ENCODE data around the gene SLC36A1.

SLC36A1 gene

GRCh38 chr5:151475388-151475787 lies 28.0 kb downstream of the SLC36A1 start:
- Histone ChIP-seq H3K9ac (ENCODE audit: low read depth, low read length, poor library complexity) (no peak overlapping the region), H3K23ac (ENCODE audit: low read depth, low read length, poor library complexity) (no peak overlapping the region), H3K4me1 (ENCODE audit: control insufficient read depth in 2 of 2, insufficient read depth in 1 of 2, low read depth in 1 of 2, low read length in 2 of 2) (peaks cover 0 to under 1% of the 10 kb centered on the region in 2 donors), H4K8ac (ENCODE audit: low read depth, low read length) (no peak overlapping the region), H3K4me3 (ENCODE audit: low read length in 2 of 2) (no peak overlapping the region), H3K27me3 (ENCODE audit: control insufficient read depth in 3 of 3, insufficient read depth in 3 of 3, low read depth in 1 of 3, low read length in 3 of 3) (no peaks in the 10 kb centered on the region), H2BK15ac (ENCODE audit: low read length) (no peak overlapping the region), H3K9me3 (replicated peaks in 1 of 2; ENCODE audit: control insufficient read depth in 2 of 2, insufficient read depth in 1 of 2, low read depth in 1 of 2, low read length in 2 of 2) (no peaks in the 10 kb centered on the region), H3K4me2 (ENCODE audit: insufficient read depth, low read length, poor library complexity, severe bottlenecking) (no peak overlapping the region), H3K14ac (ENCODE audit: low read length) (no peak overlapping the region), H2BK12ac (ENCODE audit: low read length) (no peak overlapping the region), H3K18ac (ENCODE audit: low read length) (no peak overlapping the region), H3K36me3 (replicated peaks in 1 of 2; ENCODE audit: control insufficient read depth in 2 of 2, insufficient read depth in 2 of 2, low read length in 2 of 2) (no peaks in the 10 kb centered on the region), H3K79me1 (ENCODE audit: low read depth, low read length) (no peaks in the 10 kb centered on the region), H3K4ac (ENCODE audit: low read length) (no peak overlapping the region), H4K91ac (ENCODE audit: low read depth, low read length, poor library complexity) (no peak overlapping the region), H2AK5ac (ENCODE audit: low read depth, low read length) (no peak overlapping the region), H3K27ac (replicated peaks; ENCODE audit: low read length) (no peak overlapping the region), H2BK120ac (ENCODE audit: low read depth, low read length) (no peak overlapping the region), H2BK5ac (ENCODE audit: low read length) (no peak overlapping the region), H2AFZ (ENCODE audit: low read length) (no peak overlapping the region)
- no CpG with 5 or more reads among the region's 2 CpGs for WGBS, 2 donors (ENCODE audit: extremely low coverage in 2 of 2, insufficient read length in 2 of 2, insufficient replicate concordance in 1 of 2)
- DNase-seq (ENCODE audit: low spot score), result no peak

DNA sequence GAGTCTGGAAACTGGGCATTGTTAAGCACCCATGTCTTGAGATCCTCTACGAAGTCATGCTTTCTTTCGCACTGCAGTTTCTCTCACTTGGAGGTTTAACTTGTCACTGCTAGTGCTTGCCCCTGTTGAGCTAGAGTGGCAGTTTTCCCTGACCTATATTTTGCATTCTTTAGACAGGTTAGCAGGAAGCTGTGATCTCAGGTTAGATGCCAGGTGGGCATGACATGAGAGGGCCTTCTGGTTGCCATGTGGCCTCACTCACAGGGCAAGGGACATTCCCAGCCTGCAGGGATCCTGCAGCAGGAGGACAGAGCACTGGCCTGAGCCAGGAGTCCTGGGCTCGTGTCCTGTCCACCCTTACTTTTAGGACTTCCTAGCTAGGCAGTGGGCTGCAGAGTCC lies 28.6 kb downstream of the SLC36A1 start:
- Histone ChIP-seq H3K9ac (ENCODE audit: low read depth, low read length, poor library complexity) (no peak overlapping the region), H4K91ac (ENCODE audit: low read depth, low read length, poor library complexity) (no peak overlapping the region), H2AK5ac (ENCODE audit: low read depth, low read length) (no peak overlapping the region), H2BK5ac (ENCODE audit: low read length) (no peak overlapping the region), H3K4me3 (ENCODE audit: low read length in 2 of 2) (no peak overlapping the region), H3K9me3 (replicated peaks in 1 of 2; ENCODE audit: control insufficient read depth in 2 of 2, insufficient read depth in 1 of 2, low read depth in 1 of 2, low read length in 2 of 2) (no peaks in the 10 kb centered on the region), H3K18ac (ENCODE audit: low read length) (no peak overlapping the region), H3K23ac (ENCODE audit: low read depth, low read length, poor library complexity) (no peak overlapping the region), H2BK12ac (ENCODE audit: low read length) (no peak overlapping the region), H3K36me3 (replicated peaks in 1 of 2; ENCODE audit: control insufficient read depth in 2 of 2, insufficient read depth in 2 of 2, low read length in 2 of 2) (no peaks in the 10 kb centered on the region), H3K4ac (ENCODE audit: low read length) (no peak overlapping the region), H3K27ac (replicated peaks; ENCODE audit: low read length) (no peak overlapping the region), H3K4me2 (ENCODE audit: insufficient read depth, low read length, poor library complexity, severe bottlenecking) (no peak overlapping the region), H3K4me1 (ENCODE audit: control insufficient read depth in 2 of 2, insufficient read depth in 1 of 2, low read depth in 1 of 2, low read length in 2 of 2) (peaks cover 3 to 5% of the 10 kb centered on the region in 2 donors), H3K27me3 (ENCODE audit: control insufficient read depth in 3 of 3, insufficient read depth in 3 of 3, low read depth in 1 of 3, low read length in 3 of 3) (no peaks in the 10 kb centered on the region), H3K14ac (ENCODE audit: low read length) (no peak overlapping the region), H4K8ac (ENCODE audit: low read depth, low read length) (no peak overlapping the region), H3K79me1 (ENCODE audit: low read depth, low read length) (no peaks in the 10 kb centered on the region), H2AFZ (ENCODE audit: low read length) (no peak overlapping the region), H2BK120ac (ENCODE audit: low read depth, low read length) (no peak overlapping the region), H2BK15ac (ENCODE audit: low read length) (no peak overlapping the region)
- DNase-seq (ENCODE audit: low spot score), result no peak
- WGBS, 2 donors (ENCODE audit: extremely low coverage in 2 of 2, insufficient read length in 2 of 2, insufficient replicate concordance in 1 of 2), result no CpG with 5 or more reads among the region's 3 CpGs

DNA sequence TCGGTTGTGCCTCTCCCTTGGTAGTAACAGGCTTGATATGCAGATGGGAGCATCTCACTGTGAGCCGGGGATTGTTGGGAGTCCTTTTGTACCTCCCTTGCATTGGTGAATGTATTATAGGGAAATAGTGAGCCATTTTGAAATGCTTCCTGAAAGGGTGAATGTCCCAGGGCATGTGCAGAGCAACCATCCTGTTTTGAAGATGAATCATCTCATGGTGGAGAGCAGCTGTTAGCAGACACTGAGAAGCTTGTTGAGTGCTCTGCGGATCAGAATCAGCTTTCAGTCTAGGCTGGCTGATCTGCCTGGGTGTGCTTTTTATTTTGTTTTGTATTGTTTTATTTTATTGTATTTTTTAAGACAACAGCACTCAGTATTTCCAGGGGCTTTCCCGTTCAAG lies 29.7 kb downstream of the SLC36A1 start:
- Histone ChIP-seq H2AFZ (ENCODE audit: low read length) (no peak overlapping the region), H3K4me3 (ENCODE audit: low read length in 2 of 2) (no peak overlapping the region), H3K9me3 (replicated peaks in 1 of 2; ENCODE audit: control insufficient read depth in 2 of 2, insufficient read depth in 1 of 2, low read depth in 1 of 2, low read length in 2 of 2) (no peaks in the 10 kb centered on the region), H3K4ac (ENCODE audit: low read length) (no peak overlapping the region), H3K14ac (ENCODE audit: low read length) (no peak overlapping the region), H3K4me2 (ENCODE audit: insufficient read depth, low read length, poor library complexity, severe bottlenecking) (no peak overlapping the region), H3K9ac (ENCODE audit: low read depth, low read length, poor library complexity) (no peak overlapping the region), H3K79me1 (ENCODE audit: low read depth, low read length) (no peaks in the 10 kb centered on the region), H3K23ac (ENCODE audit: low read depth, low read length, poor library complexity) (no peak overlapping the region), H3K36me3 (replicated peaks in 1 of 2; ENCODE audit: control insufficient read depth in 2 of 2, insufficient read depth in 2 of 2, low read length in 2 of 2) (no peaks in the 10 kb centered on the region), H3K27me3 (ENCODE audit: control insufficient read depth in 3 of 3, insufficient read depth in 3 of 3, low read depth in 1 of 3, low read length in 3 of 3) (no peaks in the 10 kb centered on the region), H2AK5ac (ENCODE audit: low read depth, low read length) (no peak overlapping the region), H2BK5ac (ENCODE audit: low read length) (no peak overlapping the region), H2BK120ac (ENCODE audit: low read depth, low read length) (no peak overlapping the region), H2BK12ac (ENCODE audit: low read length) (no peak overlapping the region), H3K27ac (replicated peaks; ENCODE audit: low read length) (no peak overlapping the region), H2BK15ac (ENCODE audit: low read length) (no peak overlapping the region), H3K4me1 (ENCODE audit: control insufficient read depth in 2 of 2, insufficient read depth in 1 of 2, low read depth in 1 of 2, low read length in 2 of 2) (peaks cover 10% of the 10 kb centered on the region in 2 donors), H4K91ac (ENCODE audit: low read depth, low read length, poor library complexity) (no peak overlapping the region), H4K8ac (ENCODE audit: low read depth, low read length) (no peak overlapping the region), H3K18ac (ENCODE audit: low read length) (no peak overlapping the region)
- DNase-seq (ENCODE audit: low spot score), result no peak
- no CpG with 5 or more reads among the region's 4 CpGs for WGBS, 2 donors (ENCODE audit: extremely low coverage in 2 of 2, insufficient read length in 2 of 2, insufficient replicate concordance in 1 of 2)

DNA sequence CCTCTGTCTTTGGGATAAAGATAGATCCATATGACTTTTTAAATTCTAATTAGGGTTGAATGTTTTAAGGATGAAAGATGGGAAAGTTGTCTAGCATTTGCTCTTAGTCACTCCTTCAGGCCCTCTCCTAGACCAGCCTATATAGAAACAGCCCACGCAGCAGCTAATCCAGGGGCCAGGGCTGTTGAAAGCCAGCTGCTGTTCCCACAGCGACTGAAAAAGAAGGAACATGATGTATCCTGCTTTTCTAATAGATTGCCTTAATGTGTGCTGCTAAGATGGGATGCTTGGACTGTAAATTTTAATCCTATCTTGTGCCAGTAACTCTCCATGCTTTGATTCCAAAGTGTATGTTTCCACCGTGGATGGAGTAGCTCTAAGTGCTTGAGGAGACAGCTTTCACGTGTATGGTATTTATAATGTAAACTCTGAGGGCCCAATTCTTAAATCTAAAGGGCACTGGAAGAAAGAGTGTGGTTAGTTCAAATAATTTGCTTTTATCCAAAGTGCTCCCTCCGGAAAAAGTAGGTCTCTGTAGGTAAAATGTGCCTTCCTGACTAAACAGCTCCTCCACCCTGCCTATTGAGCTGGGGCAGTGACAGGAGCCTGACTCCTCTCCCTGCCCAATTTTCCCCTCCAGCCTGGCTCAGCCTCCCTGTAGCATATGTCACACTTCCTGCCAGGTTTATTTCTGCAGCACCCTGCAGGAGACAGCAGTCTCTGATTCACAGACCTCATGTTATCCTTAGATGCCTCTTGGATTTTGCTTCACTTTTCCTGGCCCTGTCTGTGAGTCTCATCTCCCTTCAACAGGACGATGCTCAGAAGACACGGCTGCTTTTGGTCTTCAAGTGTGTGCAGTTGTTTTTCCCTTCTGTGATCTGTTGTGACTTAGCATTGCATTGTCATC lies 33.2 kb downstream of the SLC36A1 start:
- Histone ChIP-seq H3K4me3 (ENCODE audit: low read length in 2 of 2) (no peak overlapping the region), H3K27me3 (ENCODE audit: control insufficient read depth in 3 of 3, insufficient read depth in 3 of 3, low read depth in 1 of 3, low read length in 3 of 3) (no peaks in the 10 kb centered on the region), H3K79me1 (ENCODE audit: low read depth, low read length) (no peaks in the 10 kb centered on the region), H3K36me3 (replicated peaks in 1 of 2; ENCODE audit: control insufficient read depth in 2 of 2, insufficient read depth in 2 of 2, low read length in 2 of 2) (no peaks in the 10 kb centered on the region), H2AFZ (ENCODE audit: low read length) (peak overlapping the region; percentile 46), H3K23ac (ENCODE audit: low read depth, low read length, poor library complexity) (no peak overlapping the region), H2BK120ac (ENCODE audit: low read depth, low read length) (no peak overlapping the region), H2AK5ac (ENCODE audit: low read depth, low read length) (no peak overlapping the region), H3K4me2 (ENCODE audit: insufficient read depth, low read length, poor library complexity, severe bottlenecking) (no peak overlapping the region), H3K9me3 (replicated peaks in 1 of 2; ENCODE audit: control insufficient read depth in 2 of 2, insufficient read depth in 1 of 2, low read depth in 1 of 2, low read length in 2 of 2) (no peaks in the 10 kb centered on the region), H4K91ac (ENCODE audit: low read depth, low read length, poor library complexity) (no peak overlapping the region), H3K9ac (ENCODE audit: low read depth, low read length, poor library complexity) (no peak overlapping the region), H3K18ac (ENCODE audit: low read length) (no peak overlapping the region), H3K14ac (ENCODE audit: low read length) (no peak overlapping the region), H3K4ac (ENCODE audit: low read length) (no peak overlapping the region), H2BK15ac (ENCODE audit: low read length) (no peak overlapping the region), H2BK5ac (ENCODE audit: low read length) (no peak overlapping the region), H3K27ac (replicated peaks; ENCODE audit: low read length) (no peak overlapping the region), H4K8ac (ENCODE audit: low read depth, low read length) (no peak overlapping the region), H2BK12ac (ENCODE audit: low read length) (no peak overlapping the region), H3K4me1 (ENCODE audit: control insufficient read depth in 2 of 2, insufficient read depth in 1 of 2, low read depth in 1 of 2, low read length in 2 of 2) (peaks cover 13 to 17% of the 10 kb centered on the region in 2 donors)
- WGBS, 2 donors (ENCODE audit: extremely low coverage in 2 of 2, insufficient read length in 2 of 2, insufficient replicate concordance in 1 of 2), result no CpG with 5 or more reads among the region's 7 CpGs
- DNase-seq (ENCODE audit: low spot score), result no peak

Data from neuronal stem cell (in vitro differentiated cells).